ENCODE results near the gene BCL2L15. TPM values are rescaled to one million over a fixed set of nuclear protein-coding genes. Genes with fewer than 3 reads are reported as not detected.
A peak's percentile ranks its signal among the peaks of the same experiment; 100 is the strongest.

The BCL2L15 gene
- total and polyA plus RNA-seq, 2 donors (not counting 3 experiments of a cell fraction or from before 2014, with no cell fraction given): 0.28 to 0.29 TPM

DNA sequence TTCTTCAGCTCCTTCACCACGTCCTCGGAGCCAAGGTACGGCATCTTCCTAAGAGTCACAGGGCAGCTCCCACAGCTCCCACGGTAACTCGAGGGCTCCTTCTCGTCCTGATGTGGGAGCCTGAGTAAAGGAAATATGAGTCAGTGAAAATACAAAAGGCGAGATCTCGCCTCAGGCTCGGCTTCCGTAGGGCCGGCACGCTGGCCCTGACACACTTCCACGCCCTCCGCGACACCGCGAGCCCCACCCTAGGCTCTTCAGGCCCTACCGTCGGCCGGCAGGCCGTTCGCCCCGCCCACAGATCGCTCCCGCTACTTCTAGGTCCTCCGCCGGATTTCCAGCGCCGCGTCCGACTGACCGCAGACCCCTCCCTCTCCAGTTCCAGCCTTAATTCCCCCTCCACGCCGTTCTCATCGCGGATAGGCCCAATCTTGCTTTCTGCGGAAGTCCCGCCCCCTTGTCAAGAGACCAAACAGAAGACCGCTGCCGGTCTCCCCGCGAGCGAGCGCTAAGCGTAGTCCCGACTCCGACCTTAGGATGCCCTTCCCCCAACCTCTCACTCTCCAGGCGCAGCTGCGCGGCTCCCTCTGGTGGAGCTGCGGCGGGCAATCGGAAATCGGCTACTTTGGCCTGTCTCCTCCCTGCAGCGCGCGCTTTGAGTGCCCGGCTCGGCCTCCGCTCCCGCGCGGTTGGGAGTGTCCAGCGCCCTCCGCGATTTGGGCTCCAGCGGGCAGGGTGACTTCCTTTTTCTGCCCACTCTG is 17.5 kb upstream of the BCL2L15 start, which contains the start of the genes AP4B1 and DCLRE1B:
Gene AP4B1 (minus strand): TSS at position 126 of the 761 bp plus-strand sequence. CDS start 82 bp downstream, at position 44.
Gene DCLRE1B (plus strand): TSS at position 653 of the 761 bp plus-strand sequence. CDS start 261 bp downstream, outside the sequence.
- no peaks in the 10 kb centered on the region for H4K20me1 ChIP-seq (replicated peaks; ENCODE audit: control insufficient read depth, extremely low read depth, insufficient read depth, low read length)
- peak within 1 kb of the TSS; percentile 94 for H2AFZ ChIP-seq (ENCODE audit: low read depth, low read length)
- ChIA-PET CTCF (interaction anchor here (1.0 to 4.8 kb wide), 16 partner anchors 9 to 378 kb away, joined by 3 to 54 read pairs (median 4); partner anchors contain the start of gene HIPK1), POLR2A (interaction anchor here (1.0 to 1.7 kb wide), 5 partner anchors 25 to 146 kb away, joined by 3 to 8 read pairs (median 5); partner anchors contain the start of genes HIPK1 and RSBN1)
- peaks cover 12% of the 10 kb centered on the region for H3K4me1 ChIP-seq (ENCODE audit: control insufficient read depth, extremely low read depth, insufficient read depth, low read length)
- H3K4me2 ChIP-seq (ENCODE audit: insufficient read depth, low read length): peak within 1 kb of the TSS; percentile 88
- H3K27me3 ChIP-seq (ENCODE audit: control insufficient read depth in 2 of 2, insufficient read depth in 2 of 2, low read length in 2 of 2): no peaks in the 10 kb centered on the region
- dilution Hi-C loops (cut with MboI; ENCODE audit: extremely low pct_ligation_motif_present, low sequenced_read_pairs) (no loop called here), intact Hi-C loops (cut with micrococcal nuclease) (loop anchor here (1.0 to 10.0 kb wide), 8 partner anchors 24 to 1190 kb away; partner anchors contain the start of genes HIPK1, OLFML3, PHTF1 and PPM1J)
- H3K9me1 ChIP-seq (replicated peaks; ENCODE audit: control insufficient read depth, extremely low read depth, insufficient read depth, low read length): no peaks in the 10 kb centered on the region
- H3K9ac ChIP-seq (replicated peaks; ENCODE audit: extremely low read depth, insufficient read depth, low read length): peak within 1 kb of the TSS; percentile 91
- H3K79me2 ChIP-seq (ENCODE audit: control insufficient read depth, insufficient read depth, low read length): peaks cover 30% of the 10 kb centered on the region
- peaks cover 3% of the 10 kb centered on the region in 2 experiments for H3K36me3 ChIP-seq (ENCODE audit: control insufficient read depth in 2 of 2, extremely low read depth in 1 of 2, insufficient read depth in 2 of 2, low read length in 2 of 2)
- H3K4me3 ChIP-seq (replicated peaks in 1 of 3; ENCODE audit: insufficient read depth in 1 of 3, low read depth in 1 of 3, low read length in 3 of 3): peak within 1 kb of the TSS; percentile 55 to 86 (median 60)
- no peaks in the 10 kb centered on the region for H3K9me3 ChIP-seq (replicated peaks; ENCODE audit: control insufficient read depth, insufficient read depth, low read length)
- BruUV-seq (replicated peaks): no TSS peak
- DNase-seq (ENCODE audit: low read depth, low spot score) (peak; percentile 100), FAIRE-seq (peak; percentile 99)
- no peak for TF ChIP-seq EZH2 (IDR thresholded peaks at IDR 0.05; ENCODE audit: borderline replicate concordance, low read depth, low read length, severe bottlenecking)
- TF ChIP-seq POLR2A (IDR thresholded peaks at IDR 0.05; ENCODE audit: low read depth, low read length): peak; percentile 96
- TF ChIP-seq GATA2 (IDR thresholded peaks at IDR 0.05; ENCODE audit: insufficient read depth, insufficient read length, low read depth, low read length): no peak
- TF ChIP-seq POLR2AphosphoS5 (IDR thresholded peaks at IDR 0.05; ENCODE audit: insufficient read depth, low read depth, low read length): peak; percentile 86
- TF ChIP-seq, protein P1, sequence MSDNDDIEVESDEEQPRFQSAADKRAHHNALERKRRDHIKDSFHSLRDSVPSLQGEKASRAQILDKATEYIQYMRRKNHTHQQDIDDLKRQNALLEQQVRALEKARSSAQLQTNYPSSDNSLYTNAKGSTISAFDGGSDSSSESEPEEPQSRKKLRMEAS (IDR thresholded peaks at IDR 0.05; ENCODE audit: insufficient read depth, insufficient read length): peak; percentile 11
- TF ChIP-seq FOS (IDR thresholded peaks at IDR 0.05; ENCODE audit: borderline replicate concordance, insufficient read depth, low read length): peak; percentile 66
- peak; percentile 22 for TF ChIP-seq MYC (IDR thresholded peaks at IDR 0.05; ENCODE audit: low read depth, low read length)
- TF ChIP-seq, protein P2, sequence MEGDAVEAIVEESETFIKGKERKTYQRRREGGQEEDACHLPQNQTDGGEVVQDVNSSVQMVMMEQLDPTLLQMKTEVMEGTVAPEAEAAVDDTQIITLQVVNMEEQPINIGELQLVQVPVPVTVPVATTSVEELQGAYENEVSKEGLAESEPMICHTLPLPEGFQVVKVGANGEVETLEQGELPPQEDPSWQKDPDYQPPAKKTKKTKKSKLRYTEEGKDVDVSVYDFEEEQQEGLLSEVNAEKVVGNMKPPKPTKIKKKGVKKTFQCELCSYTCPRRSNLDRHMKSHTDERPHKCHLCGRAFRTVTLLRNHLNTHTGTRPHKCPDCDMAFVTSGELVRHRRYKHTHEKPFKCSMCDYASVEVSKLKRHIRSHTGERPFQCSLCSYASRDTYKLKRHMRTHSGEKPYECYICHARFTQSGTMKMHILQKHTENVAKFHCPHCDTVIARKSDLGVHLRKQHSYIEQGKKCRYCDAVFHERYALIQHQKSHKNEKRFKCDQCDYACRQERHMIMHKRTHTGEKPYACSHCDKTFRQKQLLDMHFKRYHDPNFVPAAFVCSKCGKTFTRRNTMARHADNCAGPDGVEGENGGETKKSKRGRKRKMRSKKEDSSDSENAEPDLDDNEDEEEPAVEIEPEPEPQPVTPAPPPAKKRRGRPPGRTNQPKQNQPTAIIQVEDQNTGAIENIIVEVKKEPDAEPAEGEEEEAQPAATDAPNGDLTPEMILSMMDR (IDR thresholded peaks at IDR 0.05; ENCODE audit: extremely low read depth in 1 of 2, insufficient read depth in 1 of 2, low read depth in 1 of 2, low read length in 2 of 2): peak; percentile 60 to 73
- TF ChIP-seq JUN (IDR thresholded peaks at IDR 0.05; ENCODE audit: borderline replicate concordance, insufficient read depth, insufficient read length, low read depth): peak; percentile 33
- peak within 1 kb of the TSS; percentile 72 for H3K27ac ChIP-seq (ENCODE audit: insufficient read depth, low read depth, low read length)

Measured in endothelial cell of umbilical vein (primary cell).